ENCODE measurements around the gene SCGB3A2.

The SCGB3A2 gene

DNA sequence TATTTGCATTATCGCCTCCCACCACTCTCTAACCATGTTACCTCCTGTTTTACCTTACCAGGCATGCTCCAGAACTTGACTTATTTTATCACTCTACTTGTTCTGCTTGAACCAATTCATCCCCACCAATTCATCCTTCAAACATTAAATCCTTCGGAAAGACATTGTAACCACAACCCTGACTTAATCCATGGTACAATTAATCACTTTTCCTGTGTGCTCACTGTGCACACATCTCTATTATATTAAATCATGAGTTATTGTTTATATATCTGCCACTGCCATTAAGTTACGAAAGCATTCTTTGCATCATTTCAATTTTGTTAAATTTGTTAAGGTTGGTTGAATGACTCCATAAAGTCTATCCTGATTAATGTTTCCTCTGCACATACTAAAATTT is 35.3 kb downstream of the SCGB3A2 start:
- Histone ChIP-seq H3K4me2 (ENCODE audit: low read length) (no peak overlapping the region), H3K4me1 (ENCODE audit: insufficient read depth, low read length, severe bottlenecking) (no peaks in the 10 kb centered on the region), H3K79me2 (ENCODE audit: insufficient read depth, low read length) (no peaks in the 10 kb centered on the region), H3F3A (ENCODE audit: insufficient read depth, low read length) (no peaks in the 10 kb centered on the region), H3K9me3 (ENCODE audit: low read length) (no peaks in the 10 kb centered on the region), H4K20me1 (ENCODE audit: insufficient read depth, low read length) (no peaks in the 10 kb centered on the region), H3K9me2 (ENCODE audit: low read depth, low read length) (no peaks in the 10 kb centered on the region), H3K27ac (ENCODE audit: low read depth, low read length, poor library complexity, severe bottlenecking) (no peak overlapping the region), H2AFZ (ENCODE audit: low read length) (no peak overlapping the region), H3K27me3 (ENCODE audit: insufficient read depth, low read length) (no peaks in the 10 kb centered on the region), H3K9ac (ENCODE audit: low read length) (no peak overlapping the region), H3K36me3 (ENCODE audit: insufficient read depth, low read length) (no peaks in the 10 kb centered on the region), H3K4me3 (ENCODE audit: low read depth, low read length, poor library complexity, severe bottlenecking) (no peak overlapping the region)
- no peak for TF ChIP-seq EZH2 (IDR thresholded peaks at IDR 0.05; ENCODE audit: borderline replicate concordance, low read length)
- TF ChIP-seq, protein P1, sequence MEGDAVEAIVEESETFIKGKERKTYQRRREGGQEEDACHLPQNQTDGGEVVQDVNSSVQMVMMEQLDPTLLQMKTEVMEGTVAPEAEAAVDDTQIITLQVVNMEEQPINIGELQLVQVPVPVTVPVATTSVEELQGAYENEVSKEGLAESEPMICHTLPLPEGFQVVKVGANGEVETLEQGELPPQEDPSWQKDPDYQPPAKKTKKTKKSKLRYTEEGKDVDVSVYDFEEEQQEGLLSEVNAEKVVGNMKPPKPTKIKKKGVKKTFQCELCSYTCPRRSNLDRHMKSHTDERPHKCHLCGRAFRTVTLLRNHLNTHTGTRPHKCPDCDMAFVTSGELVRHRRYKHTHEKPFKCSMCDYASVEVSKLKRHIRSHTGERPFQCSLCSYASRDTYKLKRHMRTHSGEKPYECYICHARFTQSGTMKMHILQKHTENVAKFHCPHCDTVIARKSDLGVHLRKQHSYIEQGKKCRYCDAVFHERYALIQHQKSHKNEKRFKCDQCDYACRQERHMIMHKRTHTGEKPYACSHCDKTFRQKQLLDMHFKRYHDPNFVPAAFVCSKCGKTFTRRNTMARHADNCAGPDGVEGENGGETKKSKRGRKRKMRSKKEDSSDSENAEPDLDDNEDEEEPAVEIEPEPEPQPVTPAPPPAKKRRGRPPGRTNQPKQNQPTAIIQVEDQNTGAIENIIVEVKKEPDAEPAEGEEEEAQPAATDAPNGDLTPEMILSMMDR (IDR thresholded peaks at IDR 0.05; ENCODE audit: low read length), result no peak

GRCh38 chr5:147918101-147918685 is 39.7 kb downstream of the SCGB3A2 start:
- H3K27ac ChIP-seq (ENCODE audit: low read depth, low read length, poor library complexity, severe bottlenecking), result no peak overlapping the region

GRCh38 chr5:147918899-147919298 is 40.4 kb downstream of the SCGB3A2 start:
- H3K36me3 ChIP-seq (ENCODE audit: insufficient read depth, low read length), result no peaks in the 10 kb centered on the region
- TF ChIP-seq EZH2 (IDR thresholded peaks at IDR 0.05; ENCODE audit: borderline replicate concordance, low read length), result no peak
- TF ChIP-seq, protein P1 (IDR thresholded peaks at IDR 0.05; ENCODE audit: low read length), result no peak
- no peaks in the 10 kb centered on the region for H4K20me1 ChIP-seq (ENCODE audit: insufficient read depth, low read length)
- H3K9ac ChIP-seq (ENCODE audit: low read length), result no peak overlapping the region
- no peak overlapping the region for H3K4me2 ChIP-seq (ENCODE audit: low read length)
- H3K4me1 ChIP-seq (ENCODE audit: insufficient read depth, low read length, severe bottlenecking), result no peaks in the 10 kb centered on the region
- H3K4me3 ChIP-seq (ENCODE audit: low read depth, low read length, poor library complexity, severe bottlenecking), result no peak overlapping the region
- H3F3A ChIP-seq (ENCODE audit: insufficient read depth, low read length), result no peaks in the 10 kb centered on the region
- no peak overlapping the region for H2AFZ ChIP-seq (ENCODE audit: low read length)
- no peaks in the 10 kb centered on the region for H3K27me3 ChIP-seq (ENCODE audit: insufficient read depth, low read length)
- H3K27ac ChIP-seq (ENCODE audit: low read depth, low read length, poor library complexity, severe bottlenecking), result no peak overlapping the region
- no peaks in the 10 kb centered on the region for H3K79me2 ChIP-seq (ENCODE audit: insufficient read depth, low read length)
- H3K9me3 ChIP-seq (ENCODE audit: low read length), result no peaks in the 10 kb centered on the region
- H3K9me2 ChIP-seq (ENCODE audit: low read depth, low read length), result no peaks in the 10 kb centered on the region

More at GRCh38 chr5:147918101-147918685, 39.7 kb downstream of the SCGB3A2 start:
- Histone ChIP-seq H3K27me3 (ENCODE audit: insufficient read depth, low read length) (no peaks in the 10 kb centered on the region), H3K4me1 (ENCODE audit: insufficient read depth, low read length, severe bottlenecking) (no peaks in the 10 kb centered on the region), H4K20me1 (ENCODE audit: insufficient read depth, low read length) (no peaks in the 10 kb centered on the region), H3K9ac (ENCODE audit: low read length) (no peak overlapping the region), H3K4me2 (ENCODE audit: low read length) (no peak overlapping the region), H2AFZ (ENCODE audit: low read length) (no peak overlapping the region), H3K36me3 (ENCODE audit: insufficient read depth, low read length) (no peaks in the 10 kb centered on the region), H3K9me2 (ENCODE audit: low read depth, low read length) (no peaks in the 10 kb centered on the region), H3F3A (ENCODE audit: insufficient read depth, low read length) (no peaks in the 10 kb centered on the region), H3K79me2 (ENCODE audit: insufficient read depth, low read length) (no peaks in the 10 kb centered on the region), H3K9me3 (ENCODE audit: low read length) (no peaks in the 10 kb centered on the region), H3K4me3 (ENCODE audit: low read depth, low read length, poor library complexity, severe bottlenecking) (no peak overlapping the region)
- TF ChIP-seq EZH2 (IDR thresholded peaks at IDR 0.05; ENCODE audit: borderline replicate concordance, low read length), result no peak
- TF ChIP-seq, protein P1 (IDR thresholded peaks at IDR 0.05; ENCODE audit: low read length), result no peak
